B cell (primary cell): Measurements from ENCODE around the gene ZBTB47. TPM values are rescaled to one million over a fixed set of nuclear protein-coding genes. Genes with fewer than 3 reads are reported as not detected.

Experiments
- ATAC-seq: fragments of 200-7000 bp; cut with Tn5 transposase; one replicate; pipeline ENCODE4 v1.10.0; 2021; ENCODE audit warnings: low read depth, mild to moderate bottlenecking, moderate number of reproducible peaks, moderate library complexity
- CTCF ChIA-PET: fragments of 350-600 bp; sonication (Branson Sonifier 250); formaldehyde crosslinking; loops from one replicate; lab custom pipeline; 2021; ENCODE audit warnings: antibody characterized with exemption, inconsistent platforms; lab: Charles Lee
- POLR2A ChIA-PET: fragments of 350-600 bp; sonication (Branson Sonifier 250); formaldehyde crosslinking; loops from one replicate; lab custom pipeline; 2021; ENCODE audit warnings: antibody characterized with exemption; lab: Charles Lee
- DNase-seq: peaks from one replicate; pipeline ENCODE4 v3.0.0; 2013
- H2AFZ ChIP-seq: 2 replicates; pipeline ENCODE4 v1.6.1; 2012; ENCODE audit warnings: mild to moderate bottlenecking, low read depth, low read length; ENCODE audit not compliant: insufficient read depth, poor library complexity, severe bottlenecking
- H3K27ac ChIP-seq, 2 donors: 1 replicate in 1 of 2; 2 replicates in 1 of 2; pipeline ENCODE4 v1.5.1; 2012 to 2013; ENCODE audit warnings: low read length in 2 of 2, mild to moderate bottlenecking in 2 of 2, moderate library complexity in 1 of 2
- H3K27me3 ChIP-seq, 4 experiments: fragments of 200-600 bp in 1 of 4; sonication (generic) in 1 of 4; replicated peaks in 1 of 4; 1 replicate in 2 of 4; 2 replicates in 2 of 4; pipeline versions ENCODE4 v1.6.1 to v1.7.0; 2013 to 2016; ENCODE audit warnings: low read length in 3 of 4, mild to moderate bottlenecking in 2 of 4, mixed read lengths in 1 of 4, moderate library complexity in 1 of 4; ENCODE audit not compliant: insufficient read depth in 4 of 4, control insufficient read depth in 3 of 4; ENCODE audit errors: control extremely low read depth in 1 of 4
- H3K36me3 ChIP-seq, 2 experiments: replicated peaks in 1 of 2; 1 replicate in 1 of 2; 2 replicates in 1 of 2; pipeline versions ENCODE4 v1.6.1 to v1.7.1; 2013; ENCODE audit warnings: low read length in 1 of 2; ENCODE audit not compliant: insufficient read depth in 2 of 2, control insufficient read depth in 1 of 2; ENCODE audit errors: control extremely low read depth in 1 of 2, extremely low read depth in 1 of 2
- H3K4me1 ChIP-seq, 2 donors: fragments of 200-600 bp in 1 of 2; sonication (generic) in 1 of 2; 1 replicate in 1 of 2; 2 replicates in 1 of 2; pipeline versions ENCODE4 v1.5.1 to v1.6.1; 2013 to 2017; ENCODE audit warnings: low read length in 2 of 2; ENCODE audit not compliant: control insufficient read depth in 2 of 2, insufficient read depth in 2 of 2
- H3K4me2 ChIP-seq: replicated peaks from 2 replicates; pipeline ENCODE3; 2012; ENCODE audit warnings: mild to moderate bottlenecking, low read depth, low read length; ENCODE audit not compliant: poor library complexity, severe bottlenecking
- H3K4me3 ChIP-seq, 5 experiments: fragments of 200-600 bp in 1 of 5; sonication (generic) in 1 of 5; 1 replicate in 3 of 5; 2 replicates in 2 of 5; pipeline versions ENCODE4 v1.5.1 to v1.7.0; 2011 to 2016; ENCODE audit warnings: low read length in 4 of 5, mild to moderate bottlenecking in 4 of 5, low read depth in 2 of 5, control low read depth in 1 of 5, moderate library complexity in 1 of 5; ENCODE audit not compliant: insufficient read depth in 1 of 5; ENCODE audit errors: control extremely low read depth in 1 of 5, extremely low read depth in 1 of 5
- H3K79me2 ChIP-seq: fragments of 200-600 bp; sonication (generic); one replicate; pipeline ENCODE4 v1.6.0; 2016; ENCODE audit warnings: low read length; ENCODE audit not compliant: control insufficient read depth, insufficient read depth
- H3K9ac ChIP-seq: fragments of 200-600 bp; sonication (generic); 2 replicates; pipeline ENCODE4 v1.6.1; 2017; ENCODE audit warnings: mild to moderate bottlenecking, low read length, moderate library complexity
- H3K9me3 ChIP-seq, 3 donors: one replicate each; pipeline versions ENCODE4 v1.6.1 to v1.7.1; 2013; ENCODE audit warnings: low read length in 2 of 3; ENCODE audit not compliant: control insufficient read depth in 2 of 3, insufficient read depth in 1 of 3; ENCODE audit errors: control extremely low read depth in 1 of 3
- H4K20me1 ChIP-seq: 2 replicates; pipeline ENCODE4 v1.6.0; 2012; ENCODE audit warnings: mild to moderate bottlenecking, low read length; ENCODE audit not compliant: insufficient read depth, control insufficient read depth, poor library complexity, severe bottlenecking
- H3K27ac Mint-ChIP-seq: one replicate; pipeline ENCODE4 v1.8.0; 2021; ENCODE audit warnings: mixed read lengths
- H3K27me3 Mint-ChIP-seq: one replicate; pipeline ENCODE4 v1.8.0; 2021; ENCODE audit warnings: mixed read lengths
- H3K4me1 Mint-ChIP-seq: one replicate; pipeline ENCODE4 v1.8.0; 2021; ENCODE audit warnings: mixed read lengths
- H3K4me3 Mint-ChIP-seq: one replicate; pipeline ENCODE4 v1.8.0; 2021; ENCODE audit warnings: mixed read lengths
- H3K9me3 Mint-ChIP-seq: one replicate; pipeline ENCODE4 v1.8.0; 2022; ENCODE audit warnings: mixed read lengths; ENCODE audit not compliant: insufficient read depth
- EZH2 ChIP-seq: IDR thresholded peaks from 2 replicates; pipeline ENCODE4 v1.6.1; 2012; ENCODE audit warnings: borderline replicate concordance, low read depth, mild to moderate bottlenecking, moderate library complexity, low read length; ENCODE audit not compliant: insufficient read depth, poor library complexity, severe bottlenecking
- WGBS: methylation state at CpG from one replicate; pipeline ENCODE4 v1.1.5; 2013; ENCODE audit warnings: missing lambda C conversion rate; ENCODE audit not compliant: insufficient coverage; 5-methylcytosine and 5-hydroxymethylcytosine counted together
- intact Hi-C: fragments of 100-400 bp; cut with micrococcal nuclease; formaldehyde crosslinking; loops from one replicate; pipeline ENCODE4 v1.10.0; 2022
- polyA plus RNA-seq: library from polyadenylated mRNA; depleted of rRNA; stranded (reverse); fragments of >200 nt; gene quantifications from 2 replicates; pipeline ENCODE4 v1.2.3, GENCODE V29; 2012
- total RNA-seq, 2 donors: library from RNA; stranded (reverse); fragments of 120-200 nt in 1 of 2; gene quantifications; 1 replicate in 1 of 2; 2 replicates in 1 of 2; pipeline versions ENCODE4 v1.2.3 to v1.2.4, GENCODE V29; 2013 to 2022
- TF ChIP-seq, protein P1 (sequence below): fragments of 200-600 bp; IDR thresholded peaks from one replicate; pipeline ENCODE4 v1.8.0; 2022; ENCODE audit warnings: antibody characterized with exemption, mild to moderate bottlenecking

Gene ZBTB47
- total and polyA plus RNA-seq, 2 donors (not counting 1 experiment from before 2014, with no cell fraction given): 0.34 to 1.6 TPM

- Histone ChIP-seq H3K4me3 (no peak overlapping the region), H3K36me3 (no peaks in the 10 kb centered on the region), H3K27ac (no peak overlapping the region), H3K4me2 (no peak overlapping the region), H3K9me3 (peaks cover 0 to 4% (median 0%) of the 10 kb centered on the region in 3 donors), H3K4me1 (peaks cover 17 to 20% of the 10 kb centered on the region in 2 donors), H3K27me3 (peaks cover 0 to 13% (median 0%) of the 10 kb centered on the region in 4 experiments), H2AFZ (no peak overlapping the region), H4K20me1 (no peaks in the 10 kb centered on the region), H3K9ac (no peak overlapping the region), H3K79me2 (no peaks in the 10 kb centered on the region)
- ChIA-PET POLR2A (no interaction called here), CTCF (no interaction called here)
- no peak for DNase-seq
- no peak for ATAC-seq
- peaks cover 12% of the 10 kb centered on the region for H3K4me1 Mint-ChIP-seq
- H3K4me3 Mint-ChIP-seq: no peak overlapping the region
- intact Hi-C loops: no loop called here
- H3K27me3 Mint-ChIP-seq: peaks cover 3% of the 10 kb centered on the region
- H3K27ac Mint-ChIP-seq: no peak overlapping the region
- TF ChIP-seq EZH2: no peak
- TF ChIP-seq, protein P1, sequence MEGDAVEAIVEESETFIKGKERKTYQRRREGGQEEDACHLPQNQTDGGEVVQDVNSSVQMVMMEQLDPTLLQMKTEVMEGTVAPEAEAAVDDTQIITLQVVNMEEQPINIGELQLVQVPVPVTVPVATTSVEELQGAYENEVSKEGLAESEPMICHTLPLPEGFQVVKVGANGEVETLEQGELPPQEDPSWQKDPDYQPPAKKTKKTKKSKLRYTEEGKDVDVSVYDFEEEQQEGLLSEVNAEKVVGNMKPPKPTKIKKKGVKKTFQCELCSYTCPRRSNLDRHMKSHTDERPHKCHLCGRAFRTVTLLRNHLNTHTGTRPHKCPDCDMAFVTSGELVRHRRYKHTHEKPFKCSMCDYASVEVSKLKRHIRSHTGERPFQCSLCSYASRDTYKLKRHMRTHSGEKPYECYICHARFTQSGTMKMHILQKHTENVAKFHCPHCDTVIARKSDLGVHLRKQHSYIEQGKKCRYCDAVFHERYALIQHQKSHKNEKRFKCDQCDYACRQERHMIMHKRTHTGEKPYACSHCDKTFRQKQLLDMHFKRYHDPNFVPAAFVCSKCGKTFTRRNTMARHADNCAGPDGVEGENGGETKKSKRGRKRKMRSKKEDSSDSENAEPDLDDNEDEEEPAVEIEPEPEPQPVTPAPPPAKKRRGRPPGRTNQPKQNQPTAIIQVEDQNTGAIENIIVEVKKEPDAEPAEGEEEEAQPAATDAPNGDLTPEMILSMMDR: no peak
- 95% methylated on average over 4 of the region's 4 CpGs for WGBS
- no peaks in the 10 kb centered on the region for H3K9me3 Mint-ChIP-seq
Observed at GRCh38 chr3:42657675-42658074, 4.2 kb downstream of the ZBTB47 start.

- ChIA-PET CTCF (no interaction called here), POLR2A (no interaction called here)
- Histone ChIP-seq H3K9me3 (peaks cover 0 to 4% (median 0%) of the 10 kb centered on the region in 3 donors), H3K9ac (no peak overlapping the region), H4K20me1 (no peaks in the 10 kb centered on the region), H3K4me1 (peaks cover 13 to 20% of the 10 kb centered on the region in 2 donors), H3K4me3 (no peak overlapping the region), H2AFZ (no peak overlapping the region), H3K27me3 (peaks cover 0 to 8% (median 0%) of the 10 kb centered on the region in 4 experiments), H3K36me3 (no peaks in the 10 kb centered on the region), H3K27ac (no peak overlapping the region), H3K4me2 (no peak overlapping the region), H3K79me2 (no peaks in the 10 kb centered on the region)
- peaks cover under 1% of the 10 kb centered on the region for H3K27me3 Mint-ChIP-seq
- peaks cover 6% of the 10 kb centered on the region for H3K4me1 Mint-ChIP-seq
- no peaks in the 10 kb centered on the region for H3K9me3 Mint-ChIP-seq
- no peak for TF ChIP-seq EZH2
- TF ChIP-seq, protein P1: no peak
- intact Hi-C loops: no loop called here
- WGBS: 92% methylated on average over 34 of the region's 34 CpGs
- H3K4me3 Mint-ChIP-seq: no peak overlapping the region
- DNase-seq (no peak), ATAC-seq (no peak)
- H3K27ac Mint-ChIP-seq: no peak overlapping the region
Observed at GRCh38 chr3:42658091-42658770, 4.7 kb downstream of the ZBTB47 start.
